Measurements from ENCODE around the gene CAPN15.

GRCh38 chr16:564690-565418 is 37.3 kb downstream of the CAPN15 start:
- TF ChIP-seq ESRRA (IDR thresholded peaks at IDR 0.05; ENCODE audit: borderline replicate concordance, low read length) (no peak), CTCF (IDR thresholded peaks at IDR 0.05) (no peak), KDM1A (IDR thresholded peaks at IDR 0.05; ENCODE audit: low read depth) (no peak), NFE2L2 (conservative IDR thresholded peaks at IDR 0.05; ENCODE audit: low read length) (no peak), ZNF302 (CRISPR knock-in tag; IDR thresholded peaks at IDR 0.05) (no peak), SMC3 (IDR thresholded peaks at IDR 0.05) (no peak)
